ENCODE data around the gene YPEL3.
A peak's percentile ranks its signal among the peaks of the same experiment; 100 is the strongest.

Gene YPEL3

GRCh38 chr16:30065102-30065942 lies 30.7 kb downstream of the YPEL3 start, which contains the start of gene ALDOA:
Gene ALDOA, plus strand, starts transcription at chr16:30065760. Its CDS starts 1,138 bp downstream, at chr16:30066898.
- Histone ChIP-seq H3K9me3 (ENCODE audit: low read length) (no peaks in the 10 kb centered on the region), H4K20me1 (ENCODE audit: insufficient read depth, low read length) (no peaks in the 10 kb centered on the region), H3K4me3 (ENCODE audit: low read depth, low read length, poor library complexity, severe bottlenecking) (peak within 1 kb of the TSS; percentile 78), H3K27ac (ENCODE audit: low read depth, low read length, poor library complexity, severe bottlenecking) (peak within 1 kb of the TSS; percentile 90), H2AFZ (ENCODE audit: low read length) (no peak within 1 kb of the TSS), H3K4me2 (ENCODE audit: low read length) (peak within 1 kb of the TSS; percentile 88), H3K9me2 (ENCODE audit: low read depth, low read length) (no peaks in the 10 kb centered on the region), H3F3A (ENCODE audit: insufficient read depth, low read length) (no peaks in the 10 kb centered on the region), H3K9ac (ENCODE audit: low read length) (peak within 1 kb of the TSS; percentile 94), H3K27me3 (ENCODE audit: insufficient read depth, low read length) (no peaks in the 10 kb centered on the region), H3K36me3 (ENCODE audit: insufficient read depth, low read length) (peaks cover 46% of the 10 kb centered on the region), H3K79me2 (ENCODE audit: insufficient read depth, low read length) (peaks cover 13% of the 10 kb centered on the region), H3K4me1 (ENCODE audit: insufficient read depth, low read length, severe bottlenecking) (peaks cover 53% of the 10 kb centered on the region)
- TF ChIP-seq EZH2 (IDR thresholded peaks at IDR 0.05; ENCODE audit: borderline replicate concordance, low read length) (no peak), CTCF (IDR thresholded peaks at IDR 0.05; ENCODE audit: low read length) (no peak)

DNA sequence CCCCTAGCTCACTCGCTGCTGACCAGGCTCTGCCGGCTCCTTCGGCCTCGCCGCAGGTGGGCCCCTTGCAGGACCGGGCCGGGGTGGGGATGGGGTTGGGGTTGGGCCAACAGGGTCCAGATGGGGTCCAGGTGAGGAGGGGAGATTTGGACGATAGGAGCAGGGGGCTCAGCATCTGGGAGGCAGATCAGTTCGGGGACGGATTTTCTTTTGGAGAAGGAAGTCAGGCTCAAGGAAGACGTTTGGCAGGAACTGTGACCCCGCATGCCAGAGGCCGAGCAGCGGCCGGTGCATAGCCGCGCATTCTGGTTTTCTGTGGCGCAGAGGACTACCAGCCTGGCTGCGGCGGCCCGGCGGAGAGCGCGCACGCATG lies 31.3 kb downstream of the YPEL3 start:
- peaks cover 13% of the 10 kb centered on the region for H3K79me2 ChIP-seq (ENCODE audit: insufficient read depth, low read length)
- no peaks in the 10 kb centered on the region for H4K20me1 ChIP-seq (ENCODE audit: insufficient read depth, low read length)
- no peaks in the 10 kb centered on the region for H3F3A ChIP-seq (ENCODE audit: insufficient read depth, low read length)
- peaks cover 39% of the 10 kb centered on the region for H3K36me3 ChIP-seq (ENCODE audit: insufficient read depth, low read length)
- H2AFZ ChIP-seq (ENCODE audit: low read length) = no peak overlapping the region
- H3K27ac ChIP-seq (ENCODE audit: low read depth, low read length, poor library complexity, severe bottlenecking) = peak overlapping the region; percentile 90
- H3K4me3 ChIP-seq (ENCODE audit: low read depth, low read length, poor library complexity, severe bottlenecking) = peak overlapping the region; percentile 78
- TF ChIP-seq CTCF (IDR thresholded peaks at IDR 0.05; ENCODE audit: low read length) (no peak), EZH2 (IDR thresholded peaks at IDR 0.05; ENCODE audit: borderline replicate concordance, low read length) (no peak)
- H3K9me2 ChIP-seq (ENCODE audit: low read depth, low read length) = no peaks in the 10 kb centered on the region
- H3K9ac ChIP-seq (ENCODE audit: low read length) = peak overlapping the region; percentile 94
- no peaks in the 10 kb centered on the region for H3K9me3 ChIP-seq (ENCODE audit: low read length)
- H3K4me2 ChIP-seq (ENCODE audit: low read length) = peak overlapping the region; percentile 82
- H3K27me3 ChIP-seq (ENCODE audit: insufficient read depth, low read length) = no peaks in the 10 kb centered on the region
- peaks cover 47% of the 10 kb centered on the region for H3K4me1 ChIP-seq (ENCODE audit: insufficient read depth, low read length, severe bottlenecking)

DNA sequence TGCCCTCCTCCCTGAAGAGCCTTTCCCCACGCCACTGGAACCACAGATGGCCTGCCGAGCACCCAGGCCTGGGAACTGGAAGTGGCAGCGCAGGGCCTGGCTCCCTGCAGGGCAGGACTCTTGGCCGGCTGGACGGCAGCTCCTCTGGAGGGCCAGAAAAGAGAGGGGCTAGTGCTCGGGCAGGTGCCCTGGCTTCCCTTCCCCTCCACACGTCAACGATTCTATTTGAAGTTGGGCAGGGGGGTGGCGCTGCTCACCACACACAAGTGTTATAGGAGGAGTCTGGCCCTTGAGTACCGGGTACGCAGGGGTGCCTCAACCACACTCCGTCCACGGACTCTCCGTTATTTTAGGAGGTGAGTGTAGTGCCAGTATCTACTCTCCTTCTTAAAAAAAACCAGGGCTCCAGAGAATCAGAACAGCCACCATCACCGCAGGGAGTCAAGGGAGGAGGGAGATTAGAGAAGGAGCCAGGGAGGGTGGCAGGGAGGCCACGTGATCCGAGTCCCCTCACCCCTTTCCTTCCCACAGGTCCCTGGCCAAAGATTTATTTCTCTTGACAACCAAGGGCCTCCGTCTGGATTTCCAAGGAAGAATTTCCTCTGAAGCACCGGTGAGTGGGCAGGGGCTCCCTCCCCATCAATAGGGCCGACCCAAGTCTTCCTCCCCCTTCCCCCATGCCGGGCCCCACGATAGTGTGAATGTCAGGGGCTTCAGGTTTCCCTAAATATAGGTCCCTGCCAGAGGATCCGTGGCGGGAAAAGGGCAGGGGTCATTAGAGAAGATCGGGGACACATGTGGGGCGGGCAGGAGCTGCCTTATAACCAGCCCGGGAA lies 31.9 kb downstream of the YPEL3 start:
- no peaks in the 10 kb centered on the region for H3F3A ChIP-seq (ENCODE audit: insufficient read depth, low read length)
- peak overlapping the region; percentile 82 for H3K4me2 ChIP-seq (ENCODE audit: low read length)
- TF ChIP-seq EZH2 (IDR thresholded peaks at IDR 0.05; ENCODE audit: borderline replicate concordance, low read length) (no peak), CTCF (IDR thresholded peaks at IDR 0.05; ENCODE audit: low read length) (peak; percentile 60)
- no peaks in the 10 kb centered on the region for H3K9me3 ChIP-seq (ENCODE audit: low read length)
- H3K27me3 ChIP-seq (ENCODE audit: insufficient read depth, low read length) = no peaks in the 10 kb centered on the region
- peak overlapping the region; percentile 78 for H3K4me3 ChIP-seq (ENCODE audit: low read depth, low read length, poor library complexity, severe bottlenecking)
- H2AFZ ChIP-seq (ENCODE audit: low read length) = no peak overlapping the region
- peaks cover 41% of the 10 kb centered on the region for H3K4me1 ChIP-seq (ENCODE audit: insufficient read depth, low read length, severe bottlenecking)
- peak overlapping the region; percentile 94 for H3K9ac ChIP-seq (ENCODE audit: low read length)
- no peaks in the 10 kb centered on the region for H3K9me2 ChIP-seq (ENCODE audit: low read depth, low read length)
- no peaks in the 10 kb centered on the region for H4K20me1 ChIP-seq (ENCODE audit: insufficient read depth, low read length)
- peaks cover 33% of the 10 kb centered on the region for H3K36me3 ChIP-seq (ENCODE audit: insufficient read depth, low read length)
- H3K79me2 ChIP-seq (ENCODE audit: insufficient read depth, low read length) = peaks cover 13% of the 10 kb centered on the region
- H3K27ac ChIP-seq (ENCODE audit: low read depth, low read length, poor library complexity, severe bottlenecking) = peak overlapping the region; percentile 90
